Mesothelial cell of epicardium (in vitro differentiated cells): ENCODE measurements around the gene SLC9A8. TPM values are rescaled to one million over a fixed set of nuclear protein-coding genes. Genes with fewer than 3 reads are reported as not detected.
"Not testable (repeated sequence)": the region's sequence is repeated elsewhere in the genome, so short reads cannot be mapped to it uniquely, and the experiment has no call there.

Experiments
- DNase-seq, 2 experiments: peaks; one replicate each; pipeline ENCODE4 v3.0.0; 2021; ENCODE audit warnings: low spot score in 2 of 2; ENCODE audit not compliant: unreplicated experiment in 2 of 2
- H3K27ac Mint-ChIP-seq: 2 replicates; pipeline ENCODE4 v1.8.0; 2021; ENCODE audit warnings: mixed read lengths
- H3K27me3 Mint-ChIP-seq: 2 replicates; pipeline ENCODE4 v1.8.0; 2021; ENCODE audit warnings: low read depth, mixed read lengths
- H3K36me3 Mint-ChIP-seq: 2 replicates; pipeline ENCODE4 v1.8.0; 2021; ENCODE audit warnings: mixed read lengths
- H3K4me1 Mint-ChIP-seq: 2 replicates; pipeline ENCODE4 v1.8.0; 2021; ENCODE audit warnings: mixed read lengths
- H3K4me3 Mint-ChIP-seq: 2 replicates; pipeline ENCODE4 v1.8.0; 2021; ENCODE audit warnings: mild to moderate bottlenecking, moderate library complexity, mixed read lengths
- H3K9me3 Mint-ChIP-seq: 2 replicates; pipeline ENCODE4 v1.8.0; 2021; ENCODE audit warnings: mixed read lengths
- CTCF ChIP-seq: fragments of 200-600 bp; sonication (generic); IDR thresholded peaks from one replicate; pipeline ENCODE4 v1.5.0; 2021; ENCODE audit warnings: antibody characterized with exemption; ENCODE audit not compliant: unreplicated experiment
- total RNA-seq: library from RNA; stranded (reverse); gene quantifications from 3 replicates; pipeline ENCODE4 v1.2.1, GENCODE V29; 2021

Gene SLC9A8
- total RNA-seq, 1 donor from 2014 or later, result 11.9 TPM

GRCh38 chr20:49768204-49769047 is 44.2 kb upstream of the SLC9A8 start:
- Mint-ChIP-seq H3K4me1 (peaks cover 26% of the 10 kb centered on the region), H3K27ac (peak overlapping the region; percentile 74)

GRCh38 chr20:49769048-49769581 is 43.5 kb upstream of the SLC9A8 start:
- H3K27me3 Mint-ChIP-seq, result no peaks in the 10 kb centered on the region
- peak overlapping the region; percentile 74 for H3K27ac Mint-ChIP-seq
- no peak overlapping the region for H3K4me3 Mint-ChIP-seq
- no peak for DNase-seq
- H3K9me3 Mint-ChIP-seq, result no peaks in the 10 kb centered on the region
- H3K4me1 Mint-ChIP-seq, result peaks cover 25% of the 10 kb centered on the region
- no peaks in the 10 kb centered on the region for H3K36me3 Mint-ChIP-seq
- no peak for TF ChIP-seq CTCF

More at GRCh38 chr20:49768204-49769047, 44.2 kb upstream of the SLC9A8 start:
- H3K27me3 Mint-ChIP-seq, result no peaks in the 10 kb centered on the region
- H3K9me3 Mint-ChIP-seq, result no peaks in the 10 kb centered on the region
- H3K4me3 Mint-ChIP-seq, result peak overlapping the region; percentile 9
- H3K36me3 Mint-ChIP-seq, result no peaks in the 10 kb centered on the region
- TF ChIP-seq CTCF, result no peak
- DNase-seq, result no peak

- Mint-ChIP-seq H3K27ac (no peak overlapping the region), H3K4me1 (peaks cover 15% of the 10 kb centered on the region), H3K27me3 (no peaks in the 10 kb centered on the region), H3K4me3 (no peak overlapping the region), H3K9me3 (no peaks in the 10 kb centered on the region), H3K36me3 (no peaks in the 10 kb centered on the region)
- TF ChIP-seq CTCF, result no peak
- no peak for DNase-seq
Measured at GRCh38 chr20:49770634-49771033, 42.0 kb upstream of the SLC9A8 start.

- not testable (repeated sequence) for H3K4me3 Mint-ChIP-seq, H3K4me1 Mint-ChIP-seq, H3K27ac Mint-ChIP-seq, H3K9me3 Mint-ChIP-seq, H3K36me3 Mint-ChIP-seq, DNase-seq, H3K27me3 Mint-ChIP-seq
Measured at GRCh38 chr20:49774213-49774612, 38.4 kb upstream of the SLC9A8 start.

- no peak for TF ChIP-seq CTCF
- H3K9me3 Mint-ChIP-seq, result no peaks in the 10 kb centered on the region
- no peaks in the 10 kb centered on the region for H3K4me1 Mint-ChIP-seq
- no peaks in the 10 kb centered on the region for H3K27me3 Mint-ChIP-seq
- no peak for DNase-seq
- H3K27ac Mint-ChIP-seq, result no peak overlapping the region
- no peak overlapping the region for H3K4me3 Mint-ChIP-seq
- H3K36me3 Mint-ChIP-seq, result no peaks in the 10 kb centered on the region
Measured at GRCh38 chr20:49775229-49775693, 37.4 kb upstream of the SLC9A8 start.

GRCh38 chr20:49779972-49780371 is 32.7 kb upstream of the SLC9A8 start:
- Mint-ChIP-seq H3K27me3 (no peaks in the 10 kb centered on the region), H3K36me3 (no peaks in the 10 kb centered on the region), H3K4me3 (no peak overlapping the region), H3K9me3 (no peaks in the 10 kb centered on the region), H3K27ac (no peak overlapping the region), H3K4me1 (no peaks in the 10 kb centered on the region)
- no peak for TF ChIP-seq CTCF
- no peak for DNase-seq
